ENCODE results near the gene CENPH. TPM values are rescaled to one million over a fixed set of nuclear protein-coding genes. Genes with fewer than 3 reads are reported as not detected.
"Not testable (repeated sequence)": the region's sequence is repeated elsewhere in the genome, so short reads cannot be mapped to it uniquely, and the experiment has no call there.

The CENPH gene, protein sequence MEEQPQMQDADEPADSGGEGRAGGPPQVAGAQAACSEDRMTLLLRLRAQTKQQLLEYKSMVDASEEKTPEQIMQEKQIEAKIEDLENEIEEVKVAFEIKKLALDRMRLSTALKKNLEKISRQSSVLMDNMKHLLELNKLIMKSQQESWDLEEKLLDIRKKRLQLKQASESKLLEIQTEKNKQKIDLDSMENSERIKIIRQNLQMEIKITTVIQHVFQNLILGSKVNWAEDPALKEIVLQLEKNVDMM
- total RNA-seq, result 1 to 10 TPM; 4.1 to 6.4 TPM
- 10 to 100 TPM; 16.2 to 30.9 (median 23.1) TPM for polyA plus RNA-seq (ENCODE audit: insufficient read length in 6 of 6)
- long read RNA-seq, donor 1, transcript CENPH-201 (9 exons, 1,389 nt), result major isoform, 14 of 16 reads
- long read RNA-seq, donor 1, partial matches to known transcripts, result 0 of 16 reads
- long read RNA-seq, donor 1, other reads (novel, unspliced or antisense), result 0 of 16 reads
- long read RNA-seq, donor 2, transcript CENPH-201 (9 exons, 1,389 nt), result major isoform, 5 of 9 reads
- long read RNA-seq, donor 2, partial matches to known transcripts, result 0 of 9 reads
- long read RNA-seq, donor 2, other reads (novel, unspliced or antisense), result 0 of 9 reads
- long read RNA-seq, donor 3, transcript CENPH-201 (9 exons, 1,389 nt), result major isoform, 10 of 10 reads
- long read RNA-seq, donor 3, partial matches to known transcripts, result 0 of 10 reads
- long read RNA-seq, donor 3, other reads (novel, unspliced or antisense), result 0 of 10 reads
- long read RNA-seq, donor 4, partial matches to known transcripts, result 0 of 2 reads
- long read RNA-seq, donor 4, other reads (novel, unspliced or antisense), result 0 of 2 reads
- long read RNA-seq, donor 5, transcript CENPH-201 (9 exons, 1,389 nt), result major isoform, 10 of 11 reads
- long read RNA-seq, donor 5, partial matches to known transcripts, result 0 of 11 reads
- long read RNA-seq, donor 5, other reads (novel, unspliced or antisense), result 0 of 11 reads
- long read RNA-seq, donor 6, transcript CENPH-201 (9 exons, 1,389 nt), result major isoform, 16 of 16 reads
- long read RNA-seq, donor 6, partial matches to known transcripts, result 0 of 16 reads
- long read RNA-seq, donor 6, other reads (novel, unspliced or antisense), result 0 of 16 reads
- long read RNA-seq, donor 7, transcript CENPH-201 (9 exons, 1,389 nt), result major isoform, 5 of 5 reads
- long read RNA-seq, donor 7, partial matches to known transcripts, result 0 of 5 reads
- long read RNA-seq, donor 7, other reads (novel, unspliced or antisense), result 0 of 5 reads
- long read RNA-seq, donor 8, transcript CENPH-201 (9 exons, 1,389 nt), result major isoform, 8 of 8 reads
- long read RNA-seq, donor 8, partial matches to known transcripts, result 0 of 8 reads
- long read RNA-seq, donor 8, other reads (novel, unspliced or antisense), result 0 of 8 reads
- long read RNA-seq, donor 9, result 0 reads
- long read RNA-seq, donor 10, partial matches to known transcripts, result 0 of 2 reads
- long read RNA-seq, donor 10, other reads (novel, unspliced or antisense), result 0 of 2 reads
- long read RNA-seq, donor 11, transcript CENPH-201 (9 exons, 1,389 nt), result major isoform, 8 of 9 reads
- long read RNA-seq, donor 11, partial matches to known transcripts, result 0 of 9 reads
- long read RNA-seq, donor 11, other reads (novel, unspliced or antisense), result 0 of 9 reads
- long read RNA-seq, donor 12, partial matches to known transcripts, result 0 of 3 reads
- long read RNA-seq, donor 12, other reads (novel, unspliced or antisense), result 0 of 3 reads

DNA sequence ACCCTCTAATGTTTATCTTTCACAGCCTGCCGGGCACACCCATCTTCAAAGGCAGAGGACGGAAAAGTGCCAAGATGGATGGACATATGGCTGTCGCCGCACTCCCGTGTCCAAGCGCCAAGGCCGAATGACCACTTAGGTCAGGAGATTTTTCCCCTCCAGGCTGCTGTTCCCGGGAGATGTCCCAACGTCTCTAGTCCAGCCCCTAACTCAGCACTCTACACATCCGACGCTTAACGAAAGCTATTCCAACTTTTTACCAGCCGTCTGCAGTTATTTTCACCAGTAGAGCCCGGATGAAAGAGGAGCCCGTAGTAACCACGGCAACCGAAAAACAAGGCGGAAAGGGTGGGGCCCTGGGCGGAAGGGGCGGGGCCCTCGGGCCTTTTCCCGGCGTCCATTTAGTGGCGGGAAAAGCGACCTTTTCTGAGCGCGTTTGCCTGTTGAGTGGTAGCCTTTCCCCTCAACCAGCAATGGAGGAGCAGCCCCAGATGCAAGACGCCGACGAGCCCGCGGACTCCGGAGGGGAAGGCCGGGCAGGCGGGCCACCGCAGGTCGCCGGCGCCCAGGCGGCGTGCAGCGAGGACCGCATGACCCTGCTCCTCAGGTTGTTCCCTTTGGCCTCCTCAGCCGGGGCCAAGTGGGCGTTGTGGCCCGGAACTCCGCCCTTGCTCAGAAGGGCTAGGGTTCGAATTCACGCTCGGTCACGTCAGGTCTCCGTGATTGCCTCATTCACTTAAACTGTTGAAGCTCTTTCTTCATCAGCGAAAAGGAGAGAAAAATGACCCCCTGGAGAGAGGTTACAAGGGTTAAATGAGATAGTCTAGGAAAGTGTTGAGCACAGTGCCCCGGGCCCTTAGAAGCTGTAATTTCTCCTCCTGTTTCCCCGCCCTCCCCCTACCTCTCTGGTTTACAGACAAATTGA lies at the start of gene CENPH:
CENPH (plus strand) TSS at position 422 of the 925 bp plus-strand sequence; CDS start at position 474, 52 bp downstream.
- Histone ChIP-seq H3K4me3 (peak within 1 kb of the TSS; percentile 63 to 68), H3K27me3 (no peaks in the 10 kb centered on the region), H3K36me3 (no peaks in the 10 kb centered on the region), H3K27ac (peak within 1 kb of the TSS; percentile 78 to 89), H3K9me3 (no peaks in the 10 kb centered on the region), H3K4me1 (peaks cover 0 to 14% of the 10 kb centered on the region in 2 donors)
- DNase-seq (peak; percentile 91 to 95 (median 94)), ATAC-seq (peak; percentile 99)
- TF ChIP-seq, protein P1, sequence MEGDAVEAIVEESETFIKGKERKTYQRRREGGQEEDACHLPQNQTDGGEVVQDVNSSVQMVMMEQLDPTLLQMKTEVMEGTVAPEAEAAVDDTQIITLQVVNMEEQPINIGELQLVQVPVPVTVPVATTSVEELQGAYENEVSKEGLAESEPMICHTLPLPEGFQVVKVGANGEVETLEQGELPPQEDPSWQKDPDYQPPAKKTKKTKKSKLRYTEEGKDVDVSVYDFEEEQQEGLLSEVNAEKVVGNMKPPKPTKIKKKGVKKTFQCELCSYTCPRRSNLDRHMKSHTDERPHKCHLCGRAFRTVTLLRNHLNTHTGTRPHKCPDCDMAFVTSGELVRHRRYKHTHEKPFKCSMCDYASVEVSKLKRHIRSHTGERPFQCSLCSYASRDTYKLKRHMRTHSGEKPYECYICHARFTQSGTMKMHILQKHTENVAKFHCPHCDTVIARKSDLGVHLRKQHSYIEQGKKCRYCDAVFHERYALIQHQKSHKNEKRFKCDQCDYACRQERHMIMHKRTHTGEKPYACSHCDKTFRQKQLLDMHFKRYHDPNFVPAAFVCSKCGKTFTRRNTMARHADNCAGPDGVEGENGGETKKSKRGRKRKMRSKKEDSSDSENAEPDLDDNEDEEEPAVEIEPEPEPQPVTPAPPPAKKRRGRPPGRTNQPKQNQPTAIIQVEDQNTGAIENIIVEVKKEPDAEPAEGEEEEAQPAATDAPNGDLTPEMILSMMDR (IDR thresholded peaks at IDR 0.05), result no peak
- intact Hi-C loops (cut with DNase I), result no loop called here

DNA sequence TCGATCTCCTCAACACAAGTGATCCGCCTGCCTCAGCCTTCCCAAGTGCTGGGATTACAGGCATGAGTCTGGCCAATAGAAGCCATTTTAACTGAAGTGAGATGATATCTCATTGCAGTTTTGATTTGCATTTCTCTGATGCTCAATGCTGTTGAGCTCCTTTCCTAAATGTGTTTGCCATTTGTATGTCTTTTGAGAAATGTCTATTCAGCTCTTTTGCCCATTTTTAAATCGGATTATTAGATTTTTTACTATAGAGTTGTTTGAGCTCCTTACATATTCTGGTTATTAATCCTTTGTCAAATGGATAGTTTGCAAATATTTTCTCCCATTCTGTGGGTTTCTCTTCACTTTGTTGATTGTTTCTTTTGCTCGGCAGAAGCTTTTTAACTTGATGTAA lies 49.1 kb upstream of the CENPH start:
- H3K4me1 ChIP-seq; H3K9me3 ChIP-seq; DNase-seq; H3K27ac ChIP-seq; ATAC-seq; H3K36me3 ChIP-seq; intact Hi-C loops (cut with DNase I); H3K4me3 ChIP-seq; H3K27me3 ChIP-seq: not testable (repeated sequence)

DNA sequence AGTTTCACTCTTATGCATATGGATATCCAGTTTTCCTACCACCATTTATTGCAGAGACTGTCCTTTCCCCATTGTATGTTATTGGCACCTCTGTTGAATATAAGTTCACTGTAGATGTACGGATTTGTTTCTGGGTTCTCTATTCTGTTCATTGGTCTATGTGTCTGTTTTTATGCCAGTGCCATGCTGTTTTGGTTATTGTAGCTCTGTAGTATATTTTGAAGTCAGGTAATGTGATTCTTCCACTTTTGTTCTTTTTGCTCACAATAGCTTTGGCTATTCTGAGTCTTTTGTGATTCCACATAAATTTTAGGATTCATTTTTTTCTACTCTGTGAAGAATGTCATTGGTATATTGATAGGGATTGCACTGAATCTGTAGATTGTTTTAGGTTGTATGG lies 48.6 kb upstream of the CENPH start:
- TF ChIP-seq, protein P1 (IDR thresholded peaks at IDR 0.05), result no peak
- ATAC-seq, result no peak
- intact Hi-C loops (cut with DNase I), result no loop called here

DNA sequence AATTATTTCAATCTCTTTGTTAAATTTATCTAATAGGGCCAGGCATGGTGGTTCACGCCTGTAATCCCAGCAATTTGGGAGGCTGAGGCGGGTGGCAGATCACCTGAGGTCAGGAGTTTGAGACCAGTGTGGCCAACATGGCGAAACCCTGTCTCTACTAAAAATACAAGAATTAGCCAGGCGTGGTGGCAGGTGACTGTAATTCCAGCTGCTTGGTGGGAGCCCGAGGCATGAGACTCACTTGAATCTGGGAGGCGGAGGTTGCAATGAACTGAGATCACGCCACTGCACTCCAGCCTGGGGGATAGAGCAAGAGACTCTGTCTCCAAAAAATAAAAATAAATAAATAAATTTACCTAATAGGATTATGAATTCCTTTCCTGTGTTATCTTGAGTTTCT lies 40.8 kb upstream of the CENPH start:
- DNase-seq; H3K4me3 ChIP-seq; H3K27me3 ChIP-seq; H3K27ac ChIP-seq; intact Hi-C loops (cut with DNase I); H3K9me3 ChIP-seq; H3K36me3 ChIP-seq; ATAC-seq; H3K4me1 ChIP-seq: not testable (repeated sequence)

More for the DNA sequence above, 48.6 kb upstream of the CENPH start:
- no peak overlapping the region for H3K4me3 ChIP-seq
- DNase-seq, result no peak
- H3K27me3 ChIP-seq, result no peaks in the 10 kb centered on the region
- H3K9me3 ChIP-seq, result peaks cover 0 to 9% of the 10 kb centered on the region in 2 donors
- no peaks in the 10 kb centered on the region for H3K4me1 ChIP-seq
- H3K36me3 ChIP-seq, result no peaks in the 10 kb centered on the region
- H3K27ac ChIP-seq, result no peak overlapping the region

Data from left lung (tissue), 14 donors.